Fibroblast of gingiva (primary cell): ENCODE measurements around the gene MYO7A.

ENCODE experiments used
- DNase-seq: peaks from one replicate; pipeline ENCODE4 v3.0.0-alpha.2; 2011; ENCODE audit warnings: low read depth

MYO7A gene

GRCh38 chr11:77127920-77128691, at the start of gene MYO7A:
TSS of gene MYO7A (plus strand) at chr11:77128246. CDS start at chr11:77130635, 2,389 bp downstream.
- no peak for DNase-seq

GRCh38 chr11:77079666-77080065, 48.4 kb upstream of the MYO7A start:
- DNase-seq: no peak

- no peak for DNase-seq
Measured at GRCh38 chr11:77080643-77081210, 47.3 kb upstream of the MYO7A start.

GRCh38 chr11:77081381-77081851, 46.6 kb upstream of the MYO7A start:
- DNase-seq: no peak

GRCh38 chr11:77081976-77082836, 45.8 kb upstream of the MYO7A start:
- no peak for DNase-seq

- peak; percentile 32 for DNase-seq
Measured at GRCh38 chr11:77082838-77083565, 45.0 kb upstream of the MYO7A start.

- DNase-seq: no peak
Measured at GRCh38 chr11:77083566-77084245, 44.3 kb upstream of the MYO7A start.

- DNase-seq: no peak
Measured at GRCh38 chr11:77084581-77085191, 43.4 kb upstream of the MYO7A start.

- no peak for DNase-seq
Measured at GRCh38 chr11:77085652-77086051, 42.4 kb upstream of the MYO7A start.

- no peak for DNase-seq
Measured at GRCh38 chr11:77086521-77087472, 41.2 kb upstream of the MYO7A start.

- DNase-seq: no peak
Measured at GRCh38 chr11:77087723-77088225, 40.3 kb upstream of the MYO7A start.

- DNase-seq: no peak
Measured at GRCh38 chr11:77088236-77089003, 39.6 kb upstream of the MYO7A start.

- no peak for DNase-seq
Measured at GRCh38 chr11:77089004-77089545, 39.0 kb upstream of the MYO7A start.

- DNase-seq: no peak
Measured at GRCh38 chr11:77090046-77090372, 38.0 kb upstream of the MYO7A start.

GRCh38 chr11:77090373-77091111, 37.5 kb upstream of the MYO7A start:
- no peak for DNase-seq

- DNase-seq: peak; percentile 58
Measured at GRCh38 chr11:77091146-77091940, 36.7 kb upstream of the MYO7A start.

- DNase-seq: no peak
Measured at GRCh38 chr11:77092382-77092781, 35.7 kb upstream of the MYO7A start.
